ENCODE measurements around the gene ZDHHC11.
"Not testable (repeated sequence)": the region's sequence is repeated elsewhere in the genome, so short reads cannot be mapped to it uniquely, and the experiment has no call there.

Gene ZDHHC11

DNA sequence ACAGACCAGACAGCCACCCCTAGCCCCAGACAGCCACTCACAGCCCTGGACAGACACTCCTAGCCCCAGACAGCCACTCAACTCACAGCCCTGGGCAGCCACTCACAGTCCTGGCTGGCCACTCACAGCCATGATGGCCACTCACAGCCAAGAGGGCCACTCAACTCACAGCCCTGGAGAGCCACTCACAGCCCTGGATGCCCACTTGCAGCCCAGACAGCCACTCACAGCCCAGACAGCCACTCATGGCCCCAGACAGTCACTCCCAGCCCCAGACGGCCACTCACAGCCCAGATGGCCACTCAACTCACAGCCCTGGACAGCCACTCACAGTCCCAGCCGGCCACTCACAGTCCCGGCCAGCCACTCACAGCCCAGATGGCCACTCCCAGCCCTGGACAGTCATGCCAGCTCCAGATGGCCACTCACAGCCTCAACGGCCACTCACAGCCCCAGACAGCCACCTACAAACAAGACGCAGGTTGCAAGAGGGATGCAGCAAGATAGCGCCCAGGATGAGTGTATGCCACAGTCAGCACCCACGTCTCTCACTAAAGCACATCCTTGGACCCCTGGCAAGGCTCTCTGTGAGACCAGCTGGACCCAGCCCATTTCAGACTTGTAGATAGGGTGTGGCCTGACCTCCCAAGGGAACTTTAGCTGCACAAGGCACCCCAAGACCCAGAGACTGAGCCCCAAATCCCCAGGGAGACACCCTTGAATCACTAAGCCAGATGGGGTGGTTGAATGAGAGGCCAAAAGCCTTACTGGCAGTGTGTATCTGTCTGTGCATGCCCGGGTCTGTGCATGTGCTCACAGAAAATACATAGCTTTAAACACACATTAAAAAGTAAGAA, 88.7 kb downstream of the ZDHHC11 start:
- DNase-seq (ENCODE audit: low read depth, low spot score): no peak

DNA sequence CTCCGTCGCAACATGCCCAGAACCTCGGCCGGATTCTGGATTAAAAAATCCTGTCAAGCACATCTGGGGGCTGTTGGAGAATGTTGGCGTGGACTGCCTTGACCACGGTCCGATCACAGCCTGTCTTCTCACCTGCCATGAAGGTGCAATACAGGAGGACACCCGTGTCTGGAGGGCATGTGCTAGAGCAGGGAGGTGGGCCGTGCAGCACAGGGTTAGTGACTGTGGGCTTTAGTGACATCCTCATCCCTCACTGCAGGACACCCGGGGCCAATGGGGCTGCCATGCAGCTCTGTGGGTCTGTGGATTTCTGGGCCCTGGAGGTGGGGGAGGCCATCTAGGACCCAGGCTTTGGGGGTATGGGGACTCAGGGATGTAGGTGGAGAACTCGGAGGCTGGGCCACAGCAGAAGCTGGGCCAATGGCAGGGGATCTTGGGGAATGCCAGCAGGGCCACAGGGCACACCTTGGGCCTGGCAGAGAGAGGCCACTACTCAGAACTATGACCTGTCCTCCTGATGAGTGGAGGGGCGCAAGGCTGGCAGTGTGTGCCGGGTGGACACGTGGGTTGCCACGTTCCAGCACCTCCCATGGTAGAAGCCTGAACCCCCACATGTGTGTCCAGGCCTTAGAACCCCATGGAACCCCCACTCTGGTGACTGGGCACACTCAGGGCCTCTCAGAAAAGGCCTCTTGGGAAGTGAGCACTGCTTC, 89.6 kb downstream of the ZDHHC11 start:
- DNase-seq (ENCODE audit: low read depth, low spot score): no peak

DNA sequence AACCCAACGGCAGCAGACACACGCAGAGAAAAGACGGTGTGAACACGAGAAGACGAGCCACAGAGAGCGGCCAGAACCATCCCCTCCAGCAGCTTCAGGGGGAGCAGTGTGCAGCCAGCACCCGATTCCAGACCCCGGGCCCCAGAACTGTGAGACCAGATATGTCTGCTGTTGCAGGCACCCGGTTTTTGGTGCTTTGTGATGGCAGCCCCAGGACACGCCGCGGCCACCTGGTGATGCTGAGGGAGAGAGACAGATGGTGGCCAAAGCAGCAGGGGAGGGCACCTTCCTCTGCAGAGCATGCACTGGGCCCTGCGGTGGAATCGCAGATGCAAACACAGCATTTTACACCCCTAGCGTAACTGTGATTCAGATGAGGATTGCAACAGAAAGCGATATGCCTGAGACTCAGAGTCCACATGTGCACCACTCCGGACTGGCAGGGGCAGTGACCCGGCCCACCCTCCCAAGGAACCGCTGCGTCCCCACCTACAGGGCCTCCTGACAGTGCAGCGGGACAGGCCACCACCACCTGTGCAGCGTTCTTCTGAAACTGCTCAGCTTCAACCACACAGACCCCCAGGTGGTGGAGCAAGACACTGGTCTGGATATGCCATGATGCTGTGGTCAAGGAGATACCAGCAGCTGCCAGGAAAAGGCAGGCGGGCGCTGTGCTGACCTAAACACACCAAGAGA, 90.3 kb downstream of the ZDHHC11 start:
- no peak for DNase-seq (ENCODE audit: low read depth, low spot score)

DNA sequence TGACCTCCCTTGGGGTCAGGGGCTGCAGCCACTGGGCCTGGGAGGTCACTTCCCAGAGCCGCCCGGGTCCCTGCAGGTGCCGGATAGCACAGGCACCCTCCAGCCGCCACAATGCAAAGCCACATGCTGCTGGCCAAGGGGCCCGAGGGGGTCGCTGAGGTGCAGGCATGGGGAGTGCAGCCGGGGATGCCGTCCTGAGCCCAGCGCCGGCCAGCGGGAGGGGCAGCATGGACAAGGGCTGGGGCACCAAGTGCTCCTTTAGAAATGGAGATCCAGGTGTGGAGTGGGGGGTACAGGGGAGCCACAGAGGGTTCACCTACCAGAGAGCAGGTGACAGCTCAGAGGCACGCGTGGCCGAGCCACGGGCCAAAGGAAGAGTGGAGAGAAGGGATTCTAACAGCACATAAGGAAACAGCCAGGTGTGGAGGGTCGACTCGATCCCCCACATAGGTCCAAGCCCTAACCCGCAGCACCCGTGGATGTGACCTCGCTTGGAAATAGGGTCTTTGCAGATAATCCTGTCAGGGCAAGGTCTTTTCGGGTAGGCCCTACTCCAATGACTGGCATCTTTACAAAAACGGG, 90.9 kb downstream of the ZDHHC11 start:
- no peak for DNase-seq (ENCODE audit: low read depth, low spot score)

DNA sequence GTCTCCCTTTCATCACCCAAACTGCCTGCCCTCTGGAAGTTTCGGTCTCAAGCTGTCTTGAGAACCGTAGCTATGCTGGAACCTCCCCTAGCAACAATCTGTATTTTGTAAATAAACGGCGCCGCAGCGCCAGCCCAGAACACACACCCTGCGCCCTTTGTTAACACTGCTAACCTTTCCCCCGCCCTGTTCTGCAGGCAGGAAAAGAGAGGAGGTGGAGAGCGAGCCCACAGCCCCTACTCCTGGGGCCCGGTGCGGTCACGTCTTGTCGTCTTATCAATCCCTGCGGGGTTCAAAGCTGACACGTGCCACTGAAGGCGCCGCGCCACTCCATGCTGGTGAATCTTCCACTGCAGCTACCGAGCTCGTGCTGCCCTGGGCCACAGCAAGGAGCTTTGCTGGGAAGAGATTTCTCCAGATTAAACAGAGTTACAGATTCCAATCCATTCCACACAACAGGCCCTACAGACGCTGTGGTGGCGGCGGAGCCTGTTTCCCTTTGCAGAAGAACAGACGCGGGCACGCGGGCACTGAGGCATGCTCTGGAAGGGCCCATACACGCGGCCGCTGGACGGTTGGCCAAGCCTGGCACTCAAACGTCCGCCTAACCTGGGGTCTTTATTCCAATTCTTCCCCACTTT, 91.6 kb downstream of the ZDHHC11 start:
- no peak for DNase-seq (ENCODE audit: low read depth, low spot score)

DNA sequence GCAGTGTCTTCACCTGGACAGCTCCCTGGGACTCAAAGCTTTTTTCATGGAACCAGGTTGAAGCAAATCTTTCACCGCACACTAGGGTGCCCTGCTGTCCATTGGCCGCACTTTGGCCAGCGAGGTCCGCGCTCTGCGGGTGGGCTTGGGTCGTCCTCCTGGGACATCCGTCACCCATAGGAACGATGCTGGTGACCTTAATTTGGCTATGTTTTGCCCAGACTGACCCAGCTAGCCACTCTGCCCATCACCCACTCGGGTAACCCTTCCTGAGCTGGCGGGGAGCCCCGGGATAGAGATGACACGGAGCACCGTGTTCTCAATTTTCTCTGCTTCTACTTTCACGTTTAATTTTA, 92.1 kb downstream of the ZDHHC11 start:
- DNase-seq (ENCODE audit: low read depth, low spot score): no peak

DNA sequence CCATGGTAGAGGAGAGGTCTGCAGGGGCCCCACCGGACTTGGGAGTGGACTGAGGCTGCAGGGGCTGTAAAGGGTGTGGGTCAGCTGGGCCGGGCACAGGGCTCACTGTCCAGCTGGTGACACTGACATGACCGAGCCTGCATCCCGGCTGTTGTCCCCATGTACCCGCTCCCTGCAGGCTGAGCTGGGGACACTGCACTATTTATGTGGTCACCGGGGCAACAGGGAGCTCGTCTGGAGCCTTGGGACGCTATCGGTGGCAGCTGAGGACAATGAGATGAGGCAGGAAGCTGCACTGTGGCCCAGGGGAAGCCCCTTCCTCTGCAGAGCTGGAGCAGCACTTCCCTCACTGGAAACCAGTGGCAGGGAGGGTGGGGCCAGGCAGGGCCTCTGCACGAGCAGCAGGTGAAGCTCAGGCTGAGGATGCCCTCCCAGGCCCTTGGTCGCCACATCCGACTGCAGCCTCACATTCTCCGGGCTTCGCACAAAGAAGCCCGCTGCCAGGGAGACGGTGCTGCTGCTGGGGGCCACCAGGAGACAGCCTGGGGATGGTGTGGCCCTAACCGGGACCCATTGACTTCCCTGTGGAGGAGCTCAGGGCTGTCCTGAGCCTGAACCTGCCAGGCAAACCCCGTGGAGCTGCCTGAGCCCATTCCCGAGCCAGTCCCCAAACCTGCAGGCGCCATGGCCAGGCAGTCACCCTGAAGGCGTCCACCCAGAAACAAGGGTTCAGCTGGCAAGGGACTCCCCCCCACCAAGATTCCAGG, 92.7 kb downstream of the ZDHHC11 start:
- no peak for DNase-seq (ENCODE audit: low read depth, low spot score)

DNA sequence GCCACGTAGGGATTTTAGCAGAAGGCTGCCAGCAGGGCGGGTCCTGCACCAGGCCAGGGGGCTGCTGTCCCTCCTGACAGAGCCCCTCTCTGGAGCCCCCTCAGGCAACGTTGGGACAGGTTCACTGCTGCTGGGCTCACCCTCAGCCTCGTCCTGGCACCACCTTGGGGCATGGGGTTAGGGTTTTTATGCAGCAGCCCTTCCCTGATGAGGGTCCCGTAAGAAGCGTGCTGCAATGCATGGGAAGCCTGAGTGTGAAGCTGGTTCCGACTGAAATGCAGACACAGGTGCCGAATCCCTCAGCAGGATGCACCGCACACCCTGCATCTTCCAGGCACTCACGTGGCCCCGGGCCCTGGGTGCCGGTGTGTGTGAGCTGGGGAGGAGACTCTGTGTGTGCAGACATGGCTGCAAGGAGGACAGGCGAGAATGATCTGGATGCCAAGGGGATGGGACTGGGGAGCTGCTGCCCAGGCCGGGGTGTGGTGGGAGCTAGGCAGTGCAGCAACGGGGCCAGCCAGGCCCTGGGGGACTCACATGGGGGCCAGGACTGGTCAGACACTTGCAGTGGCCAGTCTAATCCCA, 93.3 kb downstream of the ZDHHC11 start:
- DNase-seq (ENCODE audit: low read depth, low spot score): no peak

DNA sequence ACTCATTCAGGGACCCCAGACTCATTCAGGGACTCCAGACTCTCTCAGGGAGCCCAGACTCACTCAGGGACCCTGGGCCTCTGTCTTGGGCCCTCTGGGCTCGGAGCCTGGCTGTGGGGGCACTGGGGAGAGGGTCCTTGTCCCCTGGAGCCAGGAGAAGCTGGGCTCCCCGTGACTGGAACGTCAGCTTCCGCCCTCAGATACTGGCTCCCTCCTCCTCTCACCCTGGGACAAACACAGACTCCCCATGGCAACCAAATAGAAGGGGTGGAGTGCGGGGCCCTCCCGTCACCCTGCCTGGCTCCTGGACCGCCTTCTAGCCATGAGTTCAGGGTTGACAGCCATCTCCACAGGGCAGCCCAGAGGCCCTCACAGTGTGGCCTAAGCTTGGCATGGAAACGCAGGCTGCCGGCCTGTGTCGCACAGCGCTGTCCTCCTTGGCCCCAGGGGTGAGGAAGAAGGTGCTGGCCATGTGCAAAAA, 93.9 kb downstream of the ZDHHC11 start:
- no peak for DNase-seq (ENCODE audit: low read depth, low spot score)

DNA sequence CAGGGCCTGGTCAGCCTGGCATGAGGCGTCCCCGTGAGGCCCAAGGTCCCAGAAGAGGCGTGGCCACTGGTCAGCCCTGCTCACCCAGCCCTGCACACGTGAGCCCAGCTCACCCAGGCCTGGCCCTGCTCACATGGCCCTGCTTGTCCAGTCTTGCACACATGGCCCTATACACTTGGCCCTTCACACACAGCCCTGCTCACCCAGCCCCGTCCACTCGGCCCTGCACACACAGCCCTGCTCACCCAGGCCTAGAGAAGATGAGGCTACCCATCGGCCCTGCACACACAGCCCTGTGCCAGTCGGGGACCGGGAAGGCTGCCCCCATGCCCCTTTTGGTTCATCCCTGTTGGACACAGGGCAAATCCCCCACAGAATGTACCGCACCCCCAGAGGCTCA, 94.6 kb downstream of the ZDHHC11 start:
- no peak for DNase-seq (ENCODE audit: low read depth, low spot score)

DNA sequence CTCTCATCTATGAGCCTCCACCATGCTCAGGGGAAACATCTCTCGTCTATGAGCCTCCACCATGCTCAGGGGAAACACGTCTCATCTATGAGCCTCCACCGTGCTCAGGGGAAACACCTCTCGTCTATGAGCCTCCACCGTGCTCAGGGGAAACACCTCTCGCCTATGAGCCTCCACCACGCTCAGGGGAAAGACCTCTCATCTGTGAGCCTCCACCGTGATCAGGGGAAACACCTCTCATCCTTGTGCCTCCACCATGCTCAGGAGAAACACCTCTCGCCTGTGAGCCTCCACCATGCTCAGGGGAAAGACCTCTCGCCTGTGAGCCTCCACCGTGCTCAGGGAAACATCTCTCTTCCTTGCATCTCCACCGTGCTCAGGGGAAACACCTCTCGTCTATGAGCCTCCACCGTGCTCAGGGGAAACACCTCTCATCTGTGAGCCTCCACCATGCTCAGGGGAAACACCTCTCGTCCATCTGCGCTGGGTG, 96.6 kb downstream of the ZDHHC11 start:
- not testable (repeated sequence) for DNase-seq (ENCODE audit: low read depth, low spot score)

DNA sequence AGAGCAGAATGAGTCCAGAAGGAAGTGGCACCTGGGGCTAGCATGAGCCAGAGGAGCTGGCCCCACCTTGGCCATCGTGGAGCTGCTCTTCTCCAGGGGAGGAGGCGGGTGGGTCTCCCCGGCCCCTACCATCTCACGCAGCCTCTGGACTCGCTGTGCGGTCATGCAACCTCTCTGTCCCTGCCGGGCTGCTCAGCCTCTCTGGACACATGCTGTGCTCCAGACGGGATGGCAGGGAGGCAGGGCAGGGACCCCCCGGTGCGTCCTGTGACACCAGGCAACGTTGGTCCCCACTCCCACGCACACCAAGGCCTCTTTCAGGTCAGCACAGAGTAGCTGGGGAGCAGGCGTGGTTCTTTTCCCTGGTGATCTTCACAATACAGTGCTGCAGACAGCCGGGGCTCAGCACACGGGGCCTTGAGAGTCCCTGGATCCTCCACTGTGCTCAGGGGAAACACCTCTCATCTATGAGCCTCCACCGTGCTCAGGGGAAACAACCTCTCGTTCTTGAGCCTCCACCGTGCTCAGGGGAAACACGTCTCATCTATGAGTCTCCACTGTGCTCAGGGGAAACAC, 97.1 kb downstream of the ZDHHC11 start:
- DNase-seq (ENCODE audit: low read depth, low spot score): not testable (repeated sequence)

DNA sequence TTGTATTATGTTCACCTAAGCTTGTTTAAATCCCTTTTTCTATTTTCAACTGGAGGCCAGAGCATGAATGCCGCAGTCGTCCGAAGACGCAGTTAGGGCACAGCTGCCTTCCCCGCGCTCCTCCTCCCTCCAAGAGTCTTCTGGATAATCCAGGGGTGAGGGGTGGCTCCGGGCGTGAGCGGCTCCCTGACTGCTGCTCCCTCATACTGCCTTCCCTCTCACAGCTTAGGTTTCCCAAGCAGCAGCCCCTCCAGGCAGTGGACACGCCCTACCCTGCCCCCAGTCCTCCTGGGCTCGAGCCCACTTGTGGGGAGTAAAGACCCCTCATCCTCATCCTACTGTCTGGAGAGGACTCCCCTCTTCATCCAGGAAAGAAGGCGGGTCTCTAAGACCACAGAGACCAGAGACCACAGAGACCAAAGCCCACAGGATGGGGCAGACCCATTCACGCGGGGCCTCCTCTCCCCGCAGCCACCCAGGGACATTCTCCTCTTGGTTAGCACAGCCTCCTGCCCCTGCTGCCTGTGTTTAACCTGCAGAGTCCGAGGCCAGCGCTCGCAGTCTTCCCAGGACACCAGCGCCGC, 98.2 kb downstream of the ZDHHC11 start:
- DNase-seq (ENCODE audit: low read depth, low spot score): not testable (repeated sequence)

DNA sequence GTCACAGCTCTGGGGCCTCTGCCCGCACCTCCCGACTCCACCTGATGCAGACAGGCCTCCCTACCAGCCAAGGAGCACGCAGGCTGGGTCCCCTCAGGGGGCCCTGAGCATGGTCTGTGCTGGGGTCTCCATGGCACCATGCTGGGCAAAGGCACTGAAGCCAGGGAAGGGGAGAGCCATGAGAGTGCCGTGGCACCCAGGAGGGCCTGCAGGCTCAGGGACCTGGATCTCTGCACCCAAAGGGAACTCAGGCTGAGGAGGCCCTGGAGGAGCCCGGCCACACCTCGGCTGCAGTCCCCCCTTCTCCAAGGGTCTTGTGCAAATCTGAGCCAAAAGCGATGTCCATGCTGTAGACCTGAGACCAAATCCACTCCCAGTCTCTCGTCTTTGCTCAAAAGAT, 98.8 kb downstream of the ZDHHC11 start:
- DNase-seq (ENCODE audit: low read depth, low spot score): not testable (repeated sequence)

DNA sequence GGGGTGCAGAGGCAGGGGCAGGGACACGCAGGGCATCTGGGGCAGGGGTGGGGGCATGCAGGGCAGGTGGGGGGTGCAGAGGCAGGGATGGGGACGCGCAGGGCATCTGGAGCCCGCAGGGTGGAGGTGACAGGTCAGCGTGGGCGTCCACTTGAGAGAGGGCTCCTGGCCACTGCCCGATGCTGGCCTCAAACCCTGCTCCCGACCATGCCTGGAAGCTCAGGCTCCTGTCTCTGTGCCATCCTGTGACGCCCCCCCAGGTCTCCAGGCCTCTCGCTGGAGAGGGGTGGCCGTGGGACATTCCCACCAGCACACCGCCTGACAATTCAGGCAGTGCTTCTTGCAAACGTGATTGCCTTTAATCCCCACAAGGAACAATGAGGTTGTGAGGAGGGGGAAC, 99.3 kb downstream of the ZDHHC11 start:
- no peak for DNase-seq (ENCODE audit: low read depth, low spot score)

DNA sequence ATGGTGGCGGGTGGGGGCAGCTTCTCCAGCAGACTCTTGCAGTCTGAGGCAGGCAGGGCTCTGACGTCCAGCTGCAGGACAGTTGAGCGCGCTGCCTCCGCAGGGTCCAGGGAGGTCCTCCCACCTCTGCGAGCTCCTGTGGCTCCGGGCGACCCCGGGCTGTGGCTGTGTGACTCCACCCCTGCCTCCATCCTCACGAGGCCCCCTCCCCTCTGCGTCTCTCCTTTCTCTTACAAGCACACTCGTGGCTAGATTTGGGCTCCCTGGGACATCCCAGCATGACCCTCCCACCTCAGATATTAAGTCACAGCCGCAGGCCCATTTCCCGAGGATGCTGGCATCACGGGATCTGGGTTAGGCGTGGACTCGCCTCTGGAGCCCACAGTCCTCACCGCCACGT, 100.6 kb downstream of the ZDHHC11 start:
- DNase-seq (ENCODE audit: low read depth, low spot score): not testable (repeated sequence)

DNA sequence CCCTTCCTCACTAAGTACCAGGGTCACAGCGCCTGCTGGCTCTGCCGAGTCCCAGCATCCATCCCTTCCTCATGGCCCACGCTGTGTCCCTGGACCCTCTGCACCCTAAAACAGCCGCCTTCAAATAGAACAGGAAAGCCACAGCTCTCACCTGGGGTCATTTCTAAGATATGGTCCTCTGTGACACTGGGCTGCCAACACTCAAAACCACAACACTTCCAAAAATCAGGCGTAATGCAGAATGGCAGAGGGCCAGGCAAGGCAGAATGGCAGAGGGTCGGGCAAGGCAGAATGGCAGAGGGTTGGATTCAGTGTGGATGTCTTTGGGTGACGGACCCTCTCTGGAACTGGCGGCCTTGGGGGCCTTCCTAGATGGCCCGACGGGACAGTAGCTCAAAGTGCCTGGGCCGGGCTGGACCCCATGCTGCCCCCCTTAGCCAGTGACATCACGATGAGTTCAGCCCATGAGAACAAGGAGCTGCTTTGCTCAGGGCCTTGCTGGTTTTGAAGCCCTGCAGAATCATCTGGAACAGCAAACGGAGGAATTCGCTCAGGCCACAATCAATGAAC, 101.6 kb downstream of the ZDHHC11 start:
- no peak for DNase-seq (ENCODE audit: low read depth, low spot score)

DNA sequence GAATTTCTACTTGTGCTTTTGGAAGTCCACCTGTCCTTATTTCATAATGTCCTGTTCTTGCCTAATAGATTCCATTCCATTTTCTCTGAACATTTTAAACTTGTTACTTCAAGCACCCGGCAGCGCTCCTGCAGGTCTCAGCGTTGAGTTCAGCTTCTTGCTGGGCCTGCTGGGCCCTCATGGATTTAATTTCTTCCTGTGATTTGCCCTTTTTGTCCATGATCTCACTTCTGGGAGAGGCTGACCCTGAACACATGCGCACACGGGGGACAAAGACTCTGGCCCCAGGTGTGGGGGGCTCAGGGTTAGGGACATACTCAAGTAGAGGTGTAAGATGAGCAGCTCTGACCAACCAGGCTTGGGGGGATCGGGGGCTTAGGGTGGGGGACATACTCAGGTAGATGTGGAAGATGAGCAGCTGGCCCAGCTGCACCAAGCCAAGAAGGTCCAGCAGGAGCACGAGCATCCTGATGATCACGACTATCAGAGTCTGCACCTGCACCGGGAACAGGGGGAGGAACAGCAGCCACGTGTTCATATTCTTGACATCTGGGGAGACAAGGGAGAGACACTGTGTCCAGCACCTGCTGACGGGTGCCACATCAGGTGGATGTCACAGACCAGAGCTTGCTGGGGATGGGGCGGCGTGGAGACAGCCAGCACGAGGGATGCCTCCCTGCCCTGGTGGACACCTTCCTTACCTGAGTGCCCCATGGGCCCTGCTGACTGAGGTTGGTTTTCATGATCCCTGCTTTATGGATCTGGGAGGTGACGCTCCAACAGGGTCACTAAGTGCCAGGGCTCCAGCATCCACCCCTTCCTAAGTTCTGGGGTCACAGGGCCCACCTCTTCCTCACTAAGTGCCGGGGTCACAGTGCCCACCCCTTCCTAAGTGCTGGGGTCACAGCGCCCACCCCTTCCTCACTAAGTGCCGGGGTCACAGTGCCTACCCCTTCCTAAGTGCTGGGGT, 102.5 kb downstream of the ZDHHC11 start:
- DNase-seq (ENCODE audit: low read depth, low spot score): not testable (repeated sequence)

Measured in brain pericyte (primary cell).